Measurements from ENCODE around the gene ALOX5.
"Not testable (repeated sequence)": the region's sequence is repeated elsewhere in the genome, so short reads cannot be mapped to it uniquely, and the experiment has no call there.

The ALOX5 gene

DNA sequence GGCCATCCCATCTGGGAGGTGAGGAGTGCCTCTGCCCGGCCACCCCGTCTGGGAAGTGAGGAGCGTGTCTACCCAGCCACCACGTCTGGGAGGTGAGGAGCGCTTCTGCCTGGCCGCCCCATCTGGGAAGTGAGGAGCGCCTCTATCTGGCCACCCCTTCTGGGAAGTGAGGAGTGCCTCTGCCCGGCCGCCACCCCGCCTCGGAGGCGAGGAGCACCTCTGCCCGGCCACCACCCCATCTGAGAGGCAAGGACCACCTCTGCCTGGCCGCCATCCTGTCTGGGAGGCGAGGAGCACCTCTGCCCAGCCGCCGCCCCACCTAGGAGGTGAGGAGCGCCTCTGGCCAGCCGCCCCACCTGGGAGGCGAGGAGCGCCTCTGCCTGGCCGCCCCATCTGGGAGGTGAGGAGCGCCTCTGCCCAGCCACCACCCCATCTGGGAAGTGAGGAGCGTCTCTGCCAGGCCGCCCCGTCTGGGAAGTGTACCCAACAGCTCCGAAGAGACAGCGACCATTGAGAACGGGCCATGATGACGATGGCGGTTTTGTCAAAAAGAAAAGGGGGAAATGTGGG is 25.7 kb upstream of the ALOX5 start:
- H3K27ac ChIP-seq; H3K27me3 ChIP-seq (ENCODE audit: control insufficient read depth, insufficient read depth, low read length); H3K4me3 ChIP-seq (ENCODE audit: low read depth, low read length); H3K4me2 ChIP-seq (ENCODE audit: low read length); H3K4me1 ChIP-seq; H3K79me2 ChIP-seq; H2AFZ ChIP-seq; H3K36me3 ChIP-seq (ENCODE audit: control insufficient read depth, insufficient read depth, low read length); H3K9ac ChIP-seq; H3K9me3 ChIP-seq (ENCODE audit: control insufficient read depth, low read length): not testable (repeated sequence)

DNA sequence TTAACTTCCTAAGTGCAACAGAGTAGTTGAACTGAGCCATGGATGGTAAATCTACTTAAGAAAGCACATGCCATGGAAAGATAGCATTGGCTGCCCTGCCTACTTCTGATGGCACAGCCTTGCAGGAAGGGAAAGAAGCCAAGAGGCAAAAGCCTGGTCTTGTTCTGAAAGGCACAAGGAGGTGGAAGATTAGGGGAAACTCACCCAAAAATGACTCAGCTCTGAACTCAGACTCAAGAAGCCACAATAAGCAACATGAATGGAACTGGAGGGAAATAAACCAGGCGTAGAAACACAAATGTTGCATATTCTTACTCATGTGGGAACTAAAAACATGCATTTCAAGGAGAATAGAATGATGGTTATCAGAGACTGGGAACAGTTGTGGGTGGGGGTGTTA is 20.8 kb upstream of the ALOX5 start:
- Histone ChIP-seq H3K9ac (no peak overlapping the region), H3K79me2 (no peaks in the 10 kb centered on the region), H3K4me2 (ENCODE audit: low read length) (no peak overlapping the region), H3K36me3 (ENCODE audit: control insufficient read depth, insufficient read depth, low read length) (no peaks in the 10 kb centered on the region), H3K4me3 (ENCODE audit: low read depth, low read length) (no peak overlapping the region), H3K4me1 (no peaks in the 10 kb centered on the region), H3K27me3 (ENCODE audit: control insufficient read depth, insufficient read depth, low read length) (no peaks in the 10 kb centered on the region), H3K27ac (no peak overlapping the region), H3K9me3 (ENCODE audit: control insufficient read depth, low read length) (no peaks in the 10 kb centered on the region), H2AFZ (no peak overlapping the region)
- TF ChIP-seq, protein P1, sequence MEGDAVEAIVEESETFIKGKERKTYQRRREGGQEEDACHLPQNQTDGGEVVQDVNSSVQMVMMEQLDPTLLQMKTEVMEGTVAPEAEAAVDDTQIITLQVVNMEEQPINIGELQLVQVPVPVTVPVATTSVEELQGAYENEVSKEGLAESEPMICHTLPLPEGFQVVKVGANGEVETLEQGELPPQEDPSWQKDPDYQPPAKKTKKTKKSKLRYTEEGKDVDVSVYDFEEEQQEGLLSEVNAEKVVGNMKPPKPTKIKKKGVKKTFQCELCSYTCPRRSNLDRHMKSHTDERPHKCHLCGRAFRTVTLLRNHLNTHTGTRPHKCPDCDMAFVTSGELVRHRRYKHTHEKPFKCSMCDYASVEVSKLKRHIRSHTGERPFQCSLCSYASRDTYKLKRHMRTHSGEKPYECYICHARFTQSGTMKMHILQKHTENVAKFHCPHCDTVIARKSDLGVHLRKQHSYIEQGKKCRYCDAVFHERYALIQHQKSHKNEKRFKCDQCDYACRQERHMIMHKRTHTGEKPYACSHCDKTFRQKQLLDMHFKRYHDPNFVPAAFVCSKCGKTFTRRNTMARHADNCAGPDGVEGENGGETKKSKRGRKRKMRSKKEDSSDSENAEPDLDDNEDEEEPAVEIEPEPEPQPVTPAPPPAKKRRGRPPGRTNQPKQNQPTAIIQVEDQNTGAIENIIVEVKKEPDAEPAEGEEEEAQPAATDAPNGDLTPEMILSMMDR (IDR thresholded peaks at IDR 0.05), result no peak

DNA sequence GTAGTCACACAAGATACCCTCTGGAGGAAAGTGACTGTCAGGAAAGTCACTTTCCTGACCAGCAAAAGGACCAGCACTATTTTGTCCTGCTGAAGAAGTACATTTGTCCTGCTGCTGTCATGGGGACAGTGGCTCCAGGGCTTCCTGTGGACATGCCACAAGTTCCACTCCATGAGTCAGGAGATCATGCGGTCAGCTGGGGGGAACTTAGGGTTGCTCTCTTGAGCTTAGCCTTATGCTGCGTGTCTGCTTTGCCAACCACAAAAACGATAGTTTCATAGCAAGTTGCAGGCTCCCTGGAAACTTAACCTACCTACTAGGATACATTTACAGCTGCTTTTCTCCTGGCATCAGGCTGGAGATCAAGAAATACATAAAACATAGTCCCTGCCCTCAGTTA is 19.8 kb upstream of the ALOX5 start:
- H2AFZ ChIP-seq, result no peak overlapping the region
- H3K36me3 ChIP-seq (ENCODE audit: control insufficient read depth, insufficient read depth, low read length), result no peaks in the 10 kb centered on the region
- no peak overlapping the region for H3K9ac ChIP-seq
- TF ChIP-seq, protein P1 (IDR thresholded peaks at IDR 0.05), result no peak
- H3K4me1 ChIP-seq, result no peaks in the 10 kb centered on the region
- H3K27ac ChIP-seq, result no peak overlapping the region
- H3K27me3 ChIP-seq (ENCODE audit: control insufficient read depth, insufficient read depth, low read length), result no peaks in the 10 kb centered on the region
- no peak overlapping the region for H3K4me3 ChIP-seq (ENCODE audit: low read depth, low read length)
- H3K9me3 ChIP-seq (ENCODE audit: control insufficient read depth, low read length), result no peaks in the 10 kb centered on the region
- H3K4me2 ChIP-seq (ENCODE audit: low read length), result no peak overlapping the region
- no peaks in the 10 kb centered on the region for H3K79me2 ChIP-seq

DNA sequence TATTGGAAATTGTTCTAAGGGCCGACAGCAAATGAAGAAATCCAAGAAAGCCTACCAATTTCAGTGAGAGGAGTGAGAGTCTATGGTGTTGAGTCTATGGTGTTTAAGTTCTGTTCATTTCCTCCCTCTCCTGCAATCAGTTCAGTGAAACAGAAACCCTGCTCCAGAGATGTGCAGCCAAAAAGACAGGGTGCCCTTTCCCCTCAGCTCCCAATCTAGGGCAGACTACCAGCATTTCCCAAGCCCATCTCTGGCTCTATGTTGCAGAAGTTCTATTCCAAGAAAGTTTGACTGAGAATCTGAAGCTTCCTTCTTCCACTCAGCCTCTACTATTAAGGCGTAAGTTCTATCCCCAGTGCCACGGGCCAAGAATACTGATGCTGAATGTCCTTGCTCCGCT is 18.5 kb upstream of the ALOX5 start:
- Histone ChIP-seq H2AFZ (no peak overlapping the region), H3K9ac (no peak overlapping the region), H3K4me3 (ENCODE audit: low read depth, low read length) (no peak overlapping the region), H3K79me2 (no peaks in the 10 kb centered on the region), H3K36me3 (ENCODE audit: control insufficient read depth, insufficient read depth, low read length) (no peaks in the 10 kb centered on the region), H3K27ac (no peak overlapping the region), H3K4me2 (ENCODE audit: low read length) (no peak overlapping the region), H3K27me3 (ENCODE audit: control insufficient read depth, insufficient read depth, low read length) (no peaks in the 10 kb centered on the region), H3K4me1 (no peaks in the 10 kb centered on the region), H3K9me3 (ENCODE audit: control insufficient read depth, low read length) (no peaks in the 10 kb centered on the region)
- TF ChIP-seq, protein P1 (IDR thresholded peaks at IDR 0.05), result no peak

DNA sequence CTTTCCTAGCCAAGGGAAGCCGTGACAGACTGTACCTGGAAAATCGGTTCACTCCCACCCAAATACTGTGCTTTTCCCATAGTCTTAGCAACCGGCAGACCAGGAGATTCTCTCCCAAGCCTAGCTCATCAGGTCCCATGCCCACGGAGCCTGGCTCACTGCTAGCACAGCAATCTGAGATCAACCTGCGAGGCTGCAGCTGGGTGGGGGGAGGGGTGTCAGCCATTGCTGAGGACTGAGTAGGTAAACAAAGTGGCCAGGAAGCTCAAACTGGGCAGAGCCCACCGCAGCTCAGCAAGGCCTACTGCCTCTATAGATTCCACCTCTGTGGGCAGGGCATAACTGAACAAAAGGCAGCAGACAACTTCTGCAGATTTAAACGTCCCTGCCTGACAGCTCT is 15.1 kb upstream of the ALOX5 start:
- H3K79me2 ChIP-seq; H3K4me3 ChIP-seq (ENCODE audit: low read depth, low read length); H3K27me3 ChIP-seq (ENCODE audit: control insufficient read depth, insufficient read depth, low read length); H3K4me2 ChIP-seq (ENCODE audit: low read length); H3K4me1 ChIP-seq; H3K27ac ChIP-seq; H3K9ac ChIP-seq; H3K36me3 ChIP-seq (ENCODE audit: control insufficient read depth, insufficient read depth, low read length); H2AFZ ChIP-seq; H3K9me3 ChIP-seq (ENCODE audit: control insufficient read depth, low read length): not testable (repeated sequence)

DNA sequence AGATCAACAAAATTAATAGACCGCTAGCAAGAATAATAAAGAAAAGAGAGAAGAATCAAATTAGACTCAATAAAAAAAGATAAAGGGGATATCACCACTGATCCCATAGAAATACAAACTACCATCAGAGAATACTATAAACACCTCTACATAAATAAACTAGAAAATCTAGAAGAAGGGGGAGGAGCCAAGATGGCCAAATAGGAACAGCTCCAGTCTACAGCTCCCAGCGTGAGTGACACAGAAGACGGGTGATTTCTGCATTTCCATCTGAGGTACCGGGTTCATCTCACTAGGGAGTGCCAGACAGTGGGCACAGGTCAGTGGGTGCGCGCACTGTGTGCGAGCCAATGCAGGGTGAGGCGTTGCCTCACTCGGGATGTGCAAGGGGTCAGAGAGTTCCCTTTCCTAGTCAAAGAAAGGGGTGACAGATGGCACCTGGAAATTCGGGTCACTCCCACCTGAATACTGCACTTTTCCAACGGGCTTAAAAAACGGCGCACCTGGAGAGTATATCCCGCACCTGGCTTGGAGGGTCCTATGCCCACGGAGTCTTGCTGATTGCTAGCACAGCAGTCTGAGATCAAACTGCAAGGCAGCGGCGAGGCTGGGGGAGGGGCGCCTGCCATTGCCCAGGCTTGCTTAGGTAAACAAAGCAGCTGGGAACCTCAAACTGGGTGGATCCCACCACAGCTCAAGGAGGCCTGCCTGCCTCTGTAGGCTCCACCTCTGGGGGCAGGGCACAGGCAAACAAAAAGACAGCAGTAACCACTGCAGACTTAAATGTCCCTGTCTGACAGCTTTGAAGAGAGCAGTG is 11.8 kb upstream of the ALOX5 start:
- not testable (repeated sequence) for H3K79me2 ChIP-seq; H2AFZ ChIP-seq; H3K36me3 ChIP-seq (ENCODE audit: control insufficient read depth, insufficient read depth, low read length); H3K9me3 ChIP-seq (ENCODE audit: control insufficient read depth, low read length); H3K27me3 ChIP-seq (ENCODE audit: control insufficient read depth, insufficient read depth, low read length); H3K9ac ChIP-seq; H3K27ac ChIP-seq; H3K4me3 ChIP-seq (ENCODE audit: low read depth, low read length); H3K4me1 ChIP-seq; H3K4me2 ChIP-seq (ENCODE audit: low read length)

DNA sequence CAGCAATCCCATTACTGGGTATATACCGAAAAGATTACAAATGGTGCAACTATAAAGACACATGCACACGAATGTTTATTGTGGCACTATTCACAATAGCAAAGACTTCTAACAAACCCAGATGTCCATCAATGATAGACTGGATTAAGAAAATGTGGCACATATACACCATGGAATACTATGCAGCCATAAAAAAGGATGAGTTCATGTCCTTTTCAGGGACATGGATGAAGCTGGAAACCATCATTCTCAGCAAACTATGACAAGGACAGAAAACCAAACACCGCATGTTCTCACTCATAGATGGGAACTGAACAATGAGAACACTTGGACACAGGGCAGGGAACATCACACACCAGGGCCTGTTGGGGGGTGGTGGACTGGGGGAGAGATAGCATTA is 6.4 kb upstream of the ALOX5 start:
- H3K27me3 ChIP-seq (ENCODE audit: control insufficient read depth, insufficient read depth, low read length); H2AFZ ChIP-seq; H3K9ac ChIP-seq; H3K27ac ChIP-seq; H3K9me3 ChIP-seq (ENCODE audit: control insufficient read depth, low read length); H3K4me1 ChIP-seq; H3K4me3 ChIP-seq (ENCODE audit: low read depth, low read length); H3K79me2 ChIP-seq; H3K36me3 ChIP-seq (ENCODE audit: control insufficient read depth, insufficient read depth, low read length); H3K4me2 ChIP-seq (ENCODE audit: low read length): not testable (repeated sequence)
